CD4-positive, alpha-beta T cell treated with Interleukin-6 for 4 hours (primary cell): ENCODE results near the gene ZCCHC17.
"Not testable (repeated sequence)": the region's sequence is repeated elsewhere in the genome, so short reads cannot be mapped to it uniquely, and the experiment has no call there.

Experiments
- DNase-seq: peaks from one replicate; pipeline ENCODE4 v3.0.0-alpha.2; 2020; ENCODE audit warnings: mixed read lengths

Gene ZCCHC17, protein sequence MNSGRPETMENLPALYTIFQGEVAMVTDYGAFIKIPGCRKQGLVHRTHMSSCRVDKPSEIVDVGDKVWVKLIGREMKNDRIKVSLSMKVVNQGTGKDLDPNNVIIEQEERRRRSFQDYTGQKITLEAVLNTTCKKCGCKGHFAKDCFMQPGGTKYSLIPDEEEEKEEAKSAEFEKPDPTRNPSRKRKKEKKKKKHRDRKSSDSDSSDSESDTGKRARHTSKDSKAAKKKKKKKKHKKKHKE

DNA sequence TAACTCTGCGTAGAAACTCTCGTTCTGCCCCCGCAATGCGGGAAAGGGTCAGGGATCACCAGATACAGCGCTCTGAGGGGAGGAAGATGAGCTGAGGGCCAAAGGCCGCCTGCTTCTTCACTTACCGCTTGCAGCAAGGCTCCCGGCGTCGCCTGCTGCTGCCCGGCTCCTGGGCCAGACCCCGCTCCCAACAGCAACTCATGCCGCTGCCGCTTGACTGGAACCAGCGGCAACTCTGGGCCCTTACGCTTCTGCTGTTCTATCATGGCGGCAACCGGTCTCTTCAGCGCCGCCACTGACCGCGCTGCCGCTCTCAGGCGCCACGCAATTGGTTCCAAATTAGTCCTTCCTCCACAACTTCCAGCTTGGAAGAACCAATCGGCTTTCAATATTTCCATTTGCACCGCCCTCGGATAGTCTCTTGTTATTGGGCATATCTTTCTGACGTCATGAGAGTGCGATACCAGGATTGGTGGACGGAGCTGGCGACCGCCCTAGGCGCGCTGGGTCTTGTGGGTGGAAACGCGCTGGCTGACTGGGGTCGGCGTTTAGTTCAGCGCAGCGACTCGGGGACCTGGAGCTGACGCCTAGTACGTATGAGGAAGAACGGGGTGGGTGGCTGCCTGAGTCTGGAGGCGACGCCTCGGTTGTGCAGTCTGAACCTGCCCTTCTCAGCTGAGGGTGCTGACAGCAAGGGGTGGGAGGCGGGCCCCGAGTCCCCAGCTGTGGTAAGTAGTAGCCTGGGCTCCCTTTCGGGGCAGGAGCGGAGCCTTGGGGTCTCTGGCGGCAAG lies at the start of gene ZCCHC17, which contains the start of gene SNRNP40:
Gene ZCCHC17, plus strand, starts transcription at position 547 of the 791 bp plus-strand sequence. CDS start 13,067 bp downstream, outside the sequence.
Gene SNRNP40, minus strand, starts transcription at position 303 of the 791 bp plus-strand sequence. Its CDS starts 37 bp downstream, at position 266.
- DNase-seq, result peak; percentile 93

GRCh38 chr1:31248276-31248675 lies 48.6 kb upstream of the ZCCHC17 start:
- no peak for DNase-seq

GRCh38 chr1:31249854-31250253 lies 47.0 kb upstream of the ZCCHC17 start:
- DNase-seq, result no peak

GRCh38 chr1:31257213-31257612 lies 39.6 kb upstream of the ZCCHC17 start:
- no peak for DNase-seq

DNA sequence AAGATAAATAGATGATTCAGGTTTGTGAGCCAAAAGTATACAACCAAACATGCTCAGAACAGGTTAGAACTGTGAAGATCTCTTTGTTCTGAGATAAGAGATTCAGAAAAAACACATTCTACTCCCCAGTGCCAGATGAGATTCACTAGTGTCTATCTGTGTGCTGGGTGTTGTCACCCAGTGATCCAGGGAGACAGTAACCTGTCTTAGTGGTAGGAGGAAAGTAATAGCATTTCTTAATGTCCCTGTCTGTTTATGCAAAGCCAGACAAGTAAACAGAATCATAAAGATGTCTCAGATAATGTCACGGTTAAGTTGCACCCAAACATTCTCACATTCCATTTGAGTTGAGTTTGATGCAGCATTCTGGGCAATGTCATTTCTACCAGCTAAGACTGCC lies 38.3 kb upstream of the ZCCHC17 start:
- DNase-seq, result no peak

DNA sequence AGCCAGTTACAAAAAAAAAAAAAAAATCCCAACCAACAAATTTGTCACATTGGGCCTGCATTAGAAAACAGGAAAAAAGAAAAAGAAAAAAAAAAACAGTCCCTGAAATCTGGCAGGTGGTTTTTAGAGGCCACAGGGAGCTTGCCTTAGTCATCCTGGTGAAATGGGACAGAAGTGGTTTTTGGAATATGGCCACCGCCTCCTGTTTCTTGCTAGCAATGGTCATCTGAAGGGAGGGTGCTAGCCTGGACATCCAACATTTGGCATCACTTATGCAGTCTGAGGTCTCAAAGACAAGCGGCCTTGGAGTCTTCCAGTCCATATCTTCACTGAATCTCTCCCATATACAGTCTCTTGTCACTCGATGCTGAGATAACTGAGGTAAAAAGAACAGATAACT lies 37.1 kb upstream of the ZCCHC17 start:
- no peak for DNase-seq

DNA sequence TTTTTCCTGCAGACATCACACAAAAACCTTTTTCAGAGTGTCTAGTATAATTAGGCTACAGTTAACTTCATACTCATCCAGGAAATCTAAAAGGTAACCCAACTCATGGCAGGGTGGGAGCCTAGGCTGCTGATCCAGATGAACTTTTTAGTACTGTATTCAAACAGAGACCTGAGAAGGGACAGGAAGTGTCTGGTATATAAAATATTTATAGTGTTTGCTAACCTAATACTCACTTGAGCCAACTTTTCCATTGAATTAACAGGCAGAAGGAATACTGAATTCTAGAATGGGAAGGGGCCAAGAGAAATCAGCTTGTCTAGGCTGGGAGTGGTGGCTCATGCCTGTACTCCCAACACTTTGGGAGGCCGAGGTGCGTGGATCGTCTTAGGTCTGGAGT lies 34.9 kb upstream of the ZCCHC17 start:
- no peak for DNase-seq

- not testable (repeated sequence) for DNase-seq
Measured at GRCh38 chr1:31262393-31262792, 34.4 kb upstream of the ZCCHC17 start.

DNA sequence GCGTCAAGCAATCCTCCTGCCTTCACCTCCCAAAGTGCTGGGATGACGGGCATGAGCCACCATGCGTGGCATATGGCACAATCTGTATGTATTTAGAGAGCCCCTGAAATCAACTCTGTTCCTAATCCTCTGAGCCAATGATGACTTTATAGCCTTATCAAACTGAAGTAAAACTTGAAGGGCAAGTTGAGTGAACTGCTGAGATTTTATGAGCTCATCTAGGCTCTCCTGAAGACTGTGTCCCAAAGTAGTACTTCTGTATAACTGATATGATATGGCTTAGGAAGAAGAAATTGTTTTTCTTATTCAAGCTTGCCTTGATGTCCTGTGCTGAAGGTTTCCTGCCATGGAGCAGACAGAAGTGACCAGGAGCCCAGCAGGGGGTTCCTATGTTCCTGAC lies 33.4 kb upstream of the ZCCHC17 start:
- DNase-seq, result no peak

- DNase-seq, result no peak
Measured at GRCh38 chr1:31264790-31265386, 31.9 kb upstream of the ZCCHC17 start.

DNA sequence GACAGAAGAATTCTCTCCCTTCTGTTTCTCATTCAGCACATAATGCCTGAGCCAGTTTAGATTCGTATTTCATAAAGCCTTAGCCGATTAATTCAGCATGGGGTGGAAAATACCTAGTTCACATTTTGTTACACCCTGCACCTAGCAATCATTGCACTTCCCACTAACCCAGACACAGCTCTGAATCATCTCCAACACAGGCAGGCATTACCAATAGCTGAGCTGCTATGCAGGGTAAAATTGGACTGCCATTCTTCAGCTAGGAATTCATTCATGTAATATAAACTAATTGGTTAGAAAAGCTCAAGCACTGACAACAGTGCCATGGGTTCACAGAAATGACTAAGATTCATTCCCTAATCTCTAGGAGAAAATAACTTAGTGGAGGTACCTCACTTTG lies 30.3 kb upstream of the ZCCHC17 start:
- DNase-seq, result no peak

GRCh38 chr1:31272369-31272768 lies 24.5 kb upstream of the ZCCHC17 start:
- DNase-seq, result no peak

GRCh38 chr1:31273619-31274018 lies 23.2 kb upstream of the ZCCHC17 start:
- no peak for DNase-seq

- DNase-seq, result not testable (repeated sequence)
Measured at GRCh38 chr1:31282426-31282825, 14.4 kb upstream of the ZCCHC17 start.

DNA sequence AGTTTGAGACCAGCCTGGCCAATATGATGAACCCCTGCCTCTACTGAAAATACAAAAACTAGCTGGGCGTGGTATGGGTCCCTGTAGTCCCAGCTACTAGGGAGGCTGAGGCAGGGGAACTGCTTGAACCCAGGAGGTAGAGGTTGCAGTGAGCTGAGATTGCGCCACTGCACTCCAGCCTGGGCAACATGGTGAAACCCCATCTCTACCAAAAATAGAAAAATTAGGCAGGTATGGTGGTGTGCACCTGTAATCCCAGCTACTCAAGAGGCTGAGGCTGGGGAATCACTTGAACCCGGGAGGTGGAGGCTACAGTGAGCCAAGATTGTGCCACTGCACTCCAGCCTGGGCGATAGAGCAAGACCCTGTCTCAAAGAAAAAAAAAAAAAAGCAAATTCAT lies 9.0 kb upstream of the ZCCHC17 start:
- not testable (repeated sequence) for DNase-seq

- DNase-seq, result no peak
Measured at GRCh38 chr1:31289021-31289420, 7.8 kb upstream of the ZCCHC17 start.

GRCh38 chr1:31295874-31296485 lies 852 bp upstream of the ZCCHC17 start:
- DNase-seq, result no peak

GRCh38 chr1:31297277-31298247 lies 730 bp downstream of the ZCCHC17 start:
- DNase-seq, result no peak

GRCh38 chr1:31299365-31299764 lies 2.5 kb downstream of the ZCCHC17 start:
- DNase-seq, result no peak

GRCh38 chr1:31300193-31300592 lies 3.4 kb downstream of the ZCCHC17 start:
- DNase-seq, result no peak

DNA sequence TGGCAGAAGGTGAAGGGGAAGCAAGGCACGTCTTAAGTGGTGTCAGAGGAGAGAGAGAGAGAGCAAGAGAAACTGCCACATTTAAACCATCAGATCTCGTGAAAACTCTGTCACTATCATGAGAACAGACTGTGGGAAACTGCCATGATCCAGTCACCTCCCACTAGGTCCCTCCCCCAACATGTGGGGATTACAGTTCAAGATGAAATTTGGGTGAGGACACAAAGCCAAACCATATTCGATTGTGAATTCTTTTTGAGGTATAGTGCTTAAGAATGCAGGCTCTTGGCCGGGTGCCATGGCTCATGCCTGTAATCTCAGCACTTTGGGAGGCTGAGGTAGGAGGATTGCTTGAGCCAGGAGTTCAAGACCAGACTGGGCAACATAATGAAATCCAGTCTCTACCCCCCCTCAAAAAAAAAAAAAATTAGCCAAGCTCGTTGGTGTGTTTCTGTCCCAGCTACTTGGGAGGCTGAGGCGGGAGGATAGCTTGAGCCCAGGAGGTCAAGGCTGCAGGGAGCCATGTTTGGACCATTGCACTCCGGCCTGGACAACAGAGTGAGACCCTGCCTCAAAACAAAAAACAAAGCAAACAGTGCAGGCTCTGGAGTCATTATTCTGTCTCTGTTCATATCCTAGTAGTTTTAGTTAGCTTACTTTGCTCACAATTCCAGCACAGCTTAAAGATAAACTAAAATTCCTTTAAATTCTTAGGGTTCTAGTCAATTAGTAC lies 6.0 kb downstream of the ZCCHC17 start:
- DNase-seq, result no peak
